WTC11 (cell line): ENCODE measurements around the gene BRINP1. TPM values are rescaled to one million over a fixed set of nuclear protein-coding genes. Genes with fewer than 3 reads are reported as not detected.
A peak's percentile ranks its signal among the peaks of the same experiment; 100 is the strongest.

ENCODE experiments used
- ATAC-seq: fragments of 200-7000 bp; cut with Tn5 transposase; 2 replicates; pipeline ENCODE4 v1.10.0; 2021; ENCODE audit warnings: mild to moderate bottlenecking, moderate library complexity
- CTCF ChIA-PET: fragments of 300-600 bp; sonication (Branson Sonifier 250); formaldehyde crosslinking; loops from one replicate; lab custom pipeline; 2021; ENCODE audit warnings: antibody characterized with exemption; lab: Charles Lee
- POLR2A ChIA-PET: fragments of 350-600 bp; sonication (Branson Sonifier 250); formaldehyde crosslinking; loops from one replicate; lab custom pipeline; 2021; ENCODE audit warnings: antibody characterized with exemption; lab: Charles Lee
- DNase-seq: peaks from one replicate; pipeline ENCODE4 v3.0.0; 2021; ENCODE audit warnings: low spot score
- H3K27ac Mint-ChIP-seq: 2 replicates; pipeline ENCODE4 v1.8.0; 2021; ENCODE audit warnings: mixed read lengths
- H3K27me3 Mint-ChIP-seq: 2 replicates; pipeline ENCODE4 v1.8.0; 2021; ENCODE audit warnings: low read depth, mild to moderate bottlenecking, moderate library complexity, mixed read lengths
- H3K36me3 Mint-ChIP-seq: 2 replicates; pipeline ENCODE4 v1.8.0; 2021; ENCODE audit warnings: mixed read lengths
- H3K4me1 Mint-ChIP-seq: 2 replicates; pipeline ENCODE4 v1.8.0; 2022; ENCODE audit warnings: mixed read lengths
- H3K4me3 Mint-ChIP-seq: 2 replicates; pipeline ENCODE4 v1.8.0; 2021; ENCODE audit warnings: mild to moderate bottlenecking, moderate library complexity, mixed read lengths
- H3K9me3 Mint-ChIP-seq: 2 replicates; pipeline ENCODE4 v1.8.0; 2021; ENCODE audit warnings: mixed read lengths
- CBFB ChIP-seq: sonication (generic); formaldehyde crosslinking; IDR thresholded peaks from 2 replicates; pipeline ENCODE4 v1.8.1; 2022; ENCODE audit warnings: mild to moderate bottlenecking, low read depth, missing genetic modification reagents
- FOXP4 ChIP-seq: sonication (generic); formaldehyde crosslinking; IDR thresholded peaks from 2 replicates; pipeline ENCODE4 v1.8.0; 2022; ENCODE audit warnings: mild to moderate bottlenecking, missing genetic modification reagents
- GTF2I ChIP-seq: fragments of 250-450 bp; sonication (Bioruptor Pico); conservative IDR thresholded peaks from 2 replicates; pipeline ENCODE4 v1.4.0; 2021; ENCODE audit warnings: mild to moderate bottlenecking
- HMGXB4 ChIP-seq: sonication (generic); formaldehyde crosslinking; IDR thresholded peaks from 2 replicates; pipeline ENCODE4 v1.8.1; 2023; ENCODE audit warnings: mild to moderate bottlenecking, moderate library complexity, missing genetic modification reagents
- JUN ChIP-seq: sonication (generic); formaldehyde crosslinking; IDR thresholded peaks from 2 replicates; pipeline ENCODE4 v1.8.0; 2023; ENCODE audit warnings: mild to moderate bottlenecking, missing genetic modification reagents
- MLX ChIP-seq: sonication (generic); formaldehyde crosslinking; IDR thresholded peaks from 2 replicates; pipeline ENCODE4 v1.8.1; 2023; ENCODE audit warnings: mild to moderate bottlenecking, missing genetic modification reagents, moderate library complexity
- MXD4 ChIP-seq: fragments of 250-450 bp; sonication (Bioruptor Pico); IDR thresholded peaks from 2 replicates; pipeline ENCODE4 v1.8.0; 2021; ENCODE audit warnings: mild to moderate bottlenecking, moderate library complexity, borderline replicate concordance
- NFATC4 ChIP-seq: fragments of 250-450 bp; sonication (Bioruptor Pico); IDR thresholded peaks from 2 replicates; pipeline ENCODE4 v1.9.0; 2021; ENCODE audit warnings: mild to moderate bottlenecking
- SMAD4 ChIP-seq: sonication (generic); formaldehyde crosslinking; IDR thresholded peaks from 2 replicates; pipeline ENCODE4 v1.8.0; 2022; ENCODE audit warnings: mild to moderate bottlenecking, missing genetic modification reagents
- SOX15 ChIP-seq: fragments of 250-450 bp; sonication (Bioruptor Pico); IDR thresholded peaks from 2 replicates; pipeline ENCODE4 v1.9.0; 2021; ENCODE audit warnings: mild to moderate bottlenecking
- TCF7 ChIP-seq: sonication (generic); formaldehyde crosslinking; IDR thresholded peaks from 2 replicates; pipeline ENCODE4 v1.8.0; 2022; ENCODE audit warnings: mild to moderate bottlenecking, low read depth, missing genetic modification reagents, moderate library complexity
- TEAD1 ChIP-seq: sonication (generic); formaldehyde crosslinking; IDR thresholded peaks from 2 replicates; pipeline ENCODE4 v1.8.0; 2022; ENCODE audit warnings: mild to moderate bottlenecking, missing genetic modification reagents
- TP53 ChIP-seq: sonication (generic); formaldehyde crosslinking; IDR thresholded peaks from 2 replicates; pipeline ENCODE4 v1.8.1; 2023; ENCODE audit warnings: mild to moderate bottlenecking, missing genetic modification reagents
- USF1 ChIP-seq: sonication (generic); formaldehyde crosslinking; IDR thresholded peaks from 2 replicates; pipeline ENCODE4 v1.8.0; 2022; ENCODE audit warnings: mild to moderate bottlenecking, missing genetic modification reagents
- USF2 ChIP-seq: sonication (generic); formaldehyde crosslinking; IDR thresholded peaks from 2 replicates; pipeline ENCODE4 v1.8.1; 2023; ENCODE audit warnings: mild to moderate bottlenecking, missing genetic modification reagents, moderate library complexity
- ZNF219 ChIP-seq: sonication (generic); formaldehyde crosslinking; IDR thresholded peaks from 2 replicates; pipeline ENCODE4 v1.8.0; 2023; ENCODE audit warnings: missing genetic modification reagents, mild to moderate bottlenecking, borderline replicate concordance
- ZNF263 ChIP-seq: sonication (generic); formaldehyde crosslinking; IDR thresholded peaks from 2 replicates; pipeline ENCODE4 v1.8.1; 2022; ENCODE audit warnings: low read depth, mild to moderate bottlenecking, moderate library complexity, missing genetic modification reagents
- ZNF281 ChIP-seq: sonication (generic); formaldehyde crosslinking; IDR thresholded peaks from 2 replicates; pipeline ENCODE4 v1.8.0; 2023; ENCODE audit warnings: mild to moderate bottlenecking, missing genetic modification reagents
- ZNF425 ChIP-seq: fragments of 250-450 bp; sonication (Bioruptor Pico); conservative IDR thresholded peaks from 2 replicates; pipeline ENCODE4 v1.9.0; 2021; ENCODE audit warnings: mild to moderate bottlenecking
- total RNA-seq: library from RNA; stranded (reverse); gene quantifications from 3 replicates; pipeline ENCODE4 v1.2.3, GENCODE V29; 2021

Gene BRINP1
- total RNA-seq, 1 experiment from 2014 or later, result 19.5 TPM

GRCh38 chr9:119368681-119369581 is at the start of gene BRINP1 (continued):
- peak; percentile 61; the same call in 1 of the 2 replicates for TF ChIP-seq ZNF281 (CRISPR knock-in tag)

GRCh38 chr9:119418721-119419120 is 49.5 kb upstream of the BRINP1 start:
- TF ChIP-seq USF1 (CRISPR knock-in tag) (no peak), USF2 (CRISPR knock-in tag) (no peak), SOX15 (CRISPR knock-in tag) (no peak), SMAD4 (CRISPR knock-in tag) (no peak), ZNF219 (CRISPR knock-in tag) (no peak), CBFB (CRISPR knock-in tag) (no peak), HMGXB4 (CRISPR knock-in tag) (no peak), TP53 (CRISPR knock-in tag) (no peak), GTF2I (CRISPR knock-in tag) (no peak)
- Mint-ChIP-seq H3K27ac (no peak overlapping the region), H3K4me3 (no peak overlapping the region), H3K36me3 (no peaks in the 10 kb centered on the region), H3K9me3 (no peaks in the 10 kb centered on the region; the same call in 1 of the 2 replicates), H3K27me3 (no peaks in the 10 kb centered on the region), H3K4me1 (peaks cover 8% of the 10 kb centered on the region)
- no peak for DNase-seq
- ATAC-seq, result no peak; the same call in 1 of the 2 replicates
- CTCF ChIA-PET, result interaction anchor here (1.4 kb wide), 1 partner anchor 43 kb away, joined by 4 read pairs; no protein-coding TSS in a partner anchor
- POLR2A ChIA-PET, result no interaction called here

- CTCF ChIA-PET, result interaction anchor here (1.2 kb wide), 1 partner anchor 41 kb away, joined by 3 read pairs; no protein-coding TSS in a partner anchor
- H3K36me3 Mint-ChIP-seq, result no peaks in the 10 kb centered on the region
- TF ChIP-seq FOXP4 (CRISPR knock-in tag) (no peak), ZNF425 (CRISPR knock-in tag) (no peak), MXD4 (CRISPR knock-in tag) (no peak), JUN (CRISPR knock-in tag) (no peak), MLX (CRISPR knock-in tag) (no peak), TEAD1 (CRISPR knock-in tag) (no peak), NFATC4 (CRISPR knock-in tag) (no peak), TCF7 (CRISPR knock-in tag) (no peak), ZNF263 (CRISPR knock-in tag) (no peak)
Measured at GRCh38 chr9:119416793-119417192, 47.6 kb upstream of the BRINP1 start.

More at GRCh38 chr9:119416793-119417192, 47.6 kb upstream of the BRINP1 start:
- POLR2A ChIA-PET, result interaction anchor here (1.2 kb wide), 1 partner anchor 32 kb away, joined by 8 read pairs; no protein-coding TSS in a partner anchor
- no peaks in the 10 kb centered on the region for H3K27me3 Mint-ChIP-seq
- H3K4me1 Mint-ChIP-seq, result peaks cover 8% of the 10 kb centered on the region
- H3K27ac Mint-ChIP-seq, result no peak overlapping the region
- H3K9me3 Mint-ChIP-seq, result peaks cover 6% of the 10 kb centered on the region
- no peak overlapping the region for H3K4me3 Mint-ChIP-seq
- ATAC-seq, result no peak
- DNase-seq, result no peak
